ENCODE data around the gene CDK14. TPM values are rescaled to one million over a fixed set of nuclear protein-coding genes. Genes with fewer than 3 reads are reported as not detected.

Gene CDK14
- total RNA-seq, 4 donors from 2014 or later: 3.5 to 5.1 (median 3.9) TPM

DNA sequence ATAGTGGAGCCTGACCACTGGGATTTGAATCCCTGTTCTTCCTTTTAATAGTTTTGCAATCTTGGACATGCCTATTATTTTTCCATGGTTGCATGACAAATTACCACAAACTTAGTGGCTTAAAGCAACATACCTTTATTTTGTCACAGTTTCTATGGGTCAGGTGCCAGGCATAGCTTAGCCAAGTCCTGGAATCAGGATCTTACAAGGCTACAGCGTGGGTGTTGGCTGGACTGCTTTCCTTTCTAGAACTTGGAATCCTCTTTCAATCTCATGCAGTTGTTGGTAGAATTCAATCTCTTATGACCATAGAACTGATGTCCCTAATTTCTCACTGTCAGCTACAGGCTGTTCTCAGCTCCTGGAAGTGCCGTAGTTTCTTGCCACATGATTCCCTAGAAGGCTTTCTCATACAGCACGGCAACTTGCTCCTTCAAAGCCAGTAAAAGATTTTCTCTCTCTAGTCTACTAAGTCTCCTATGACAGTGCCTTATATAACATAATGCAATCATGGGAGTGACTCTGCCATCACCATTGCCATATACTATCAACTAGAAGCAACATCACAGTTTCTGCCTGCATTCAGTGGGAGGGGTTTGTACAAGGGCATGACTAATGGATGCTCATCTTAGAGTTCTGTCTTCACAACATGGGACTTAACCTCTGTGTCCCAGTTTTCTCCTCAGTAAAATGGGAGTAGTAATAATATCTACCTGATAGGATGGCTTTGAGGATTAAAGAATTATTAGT is 424.7 kb downstream of the CDK14 start:
- no peaks in the 10 kb centered on the region for H3K9me3 ChIP-seq
- H3K4me3 ChIP-seq: no peak overlapping the region
- no peaks in the 10 kb centered on the region for H3K36me3 ChIP-seq
- no peak overlapping the region for H3K27ac ChIP-seq
- WGBS: 64% methylated on average over 3 of the region's 3 CpGs
- H3K4me1 ChIP-seq: no peaks in the 10 kb centered on the region
- DNase-seq (ENCODE audit: low spot score in 2 of 2): no peak
- no peak for TF ChIP-seq EP300 (IDR thresholded peaks at IDR 0.05)
- no peak for TF ChIP-seq POLR2AphosphoS5 (IDR thresholded peaks at IDR 0.05)
- no peak for TF ChIP-seq POLR2A (IDR thresholded peaks at IDR 0.05)
- no peak for TF ChIP-seq CTCF (IDR thresholded peaks at IDR 0.05)
- no peaks in the 10 kb centered on the region for H3K27me3 ChIP-seq

DNA sequence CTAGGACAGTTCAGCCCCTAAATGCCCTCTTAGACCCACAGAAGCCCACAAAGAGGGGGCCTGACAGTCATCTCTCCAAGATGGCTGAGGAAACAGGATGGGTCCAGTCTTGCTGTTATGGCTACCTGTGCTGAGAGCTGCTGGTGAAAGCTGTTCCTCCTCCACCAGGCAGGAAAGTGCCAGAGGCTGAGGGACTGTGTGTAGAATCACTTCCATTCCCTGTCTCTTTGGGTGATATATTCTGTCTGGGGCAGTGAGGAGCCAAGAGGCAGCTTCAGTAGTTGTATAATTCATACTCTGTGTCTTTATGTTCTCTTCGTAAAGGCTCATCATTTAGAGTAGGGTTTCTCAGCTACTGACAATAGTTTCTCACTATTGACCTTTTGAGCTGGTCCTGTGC is 425.8 kb downstream of the CDK14 start:
- no peaks in the 10 kb centered on the region for H3K4me1 ChIP-seq
- no peak overlapping the region for H3K27ac ChIP-seq
- no peaks in the 10 kb centered on the region for H3K9me3 ChIP-seq
- no peaks in the 10 kb centered on the region for H3K27me3 ChIP-seq
- no peaks in the 10 kb centered on the region for H3K36me3 ChIP-seq
- TF ChIP-seq EP300 (IDR thresholded peaks at IDR 0.05): no peak
- TF ChIP-seq POLR2AphosphoS5 (IDR thresholded peaks at IDR 0.05): no peak
- TF ChIP-seq CTCF (IDR thresholded peaks at IDR 0.05): no peak
- no peak for TF ChIP-seq POLR2A (IDR thresholded peaks at IDR 0.05)
- WGBS: 96% methylated on average over 1 of the region's 1 CpG
- H3K4me3 ChIP-seq: no peak overlapping the region
- DNase-seq (ENCODE audit: low spot score in 2 of 2): no peak

DNA sequence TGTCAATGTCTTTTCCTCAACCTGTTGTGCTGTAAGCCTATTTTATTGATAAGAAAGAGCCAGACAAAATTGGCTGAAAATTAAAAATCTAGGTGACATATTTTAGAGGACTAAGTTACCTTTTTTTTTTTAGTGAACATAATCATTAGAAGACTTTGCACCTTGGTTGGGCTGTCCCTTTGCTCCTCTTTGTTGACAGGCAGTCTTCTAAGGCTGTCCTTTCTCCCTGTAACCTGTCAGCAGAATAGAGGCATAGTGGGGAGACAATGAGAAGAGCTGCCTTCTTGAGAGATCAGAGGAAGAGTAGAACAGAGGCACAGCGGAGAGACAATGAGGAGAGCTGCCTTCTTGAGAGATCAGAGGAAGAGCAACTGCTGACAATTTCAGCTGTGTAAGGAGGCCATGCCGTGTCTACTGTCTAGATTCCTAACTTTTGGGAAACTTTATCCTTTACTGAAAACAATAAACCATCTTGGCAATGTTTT is 429.8 kb downstream of the CDK14 start:
- DNase-seq (ENCODE audit: low spot score in 2 of 2): no peak
- Histone ChIP-seq H3K27ac (no peak overlapping the region), H3K4me1 (no peaks in the 10 kb centered on the region), H3K4me3 (no peak overlapping the region), H3K9me3 (no peaks in the 10 kb centered on the region), H3K36me3 (no peaks in the 10 kb centered on the region), H3K27me3 (no peaks in the 10 kb centered on the region)
- no peak for TF ChIP-seq POLR2AphosphoS5 (IDR thresholded peaks at IDR 0.05)
- TF ChIP-seq EP300 (IDR thresholded peaks at IDR 0.05): no peak
- TF ChIP-seq CTCF (IDR thresholded peaks at IDR 0.05): no peak
- TF ChIP-seq POLR2A (IDR thresholded peaks at IDR 0.05): no peak
- WGBS: 87% methylated on average over 2 of the region's 2 CpGs

DNA sequence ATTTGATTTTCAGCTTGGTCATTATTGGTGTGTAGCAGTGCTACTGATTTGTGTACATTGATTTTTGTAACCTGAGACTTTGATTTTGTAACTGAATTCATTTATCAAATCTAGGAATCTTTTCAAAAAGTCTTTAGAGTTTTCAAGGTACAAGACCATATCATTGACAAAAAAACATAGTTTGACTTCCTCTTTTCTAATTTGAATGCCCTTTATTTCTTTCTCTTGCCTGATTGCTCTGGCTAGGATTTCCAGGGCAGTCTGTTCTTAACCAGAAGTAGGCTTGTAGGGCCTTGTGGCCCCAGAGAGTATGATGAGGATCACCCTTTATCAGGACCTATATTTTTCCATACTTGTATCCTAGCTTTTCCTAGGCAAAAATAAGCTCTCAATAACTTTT is 433.6 kb downstream of the CDK14 start:
- DNase-seq (ENCODE audit: low spot score in 2 of 2): no peak
- Histone ChIP-seq H3K9me3 (no peaks in the 10 kb centered on the region), H3K27me3 (no peaks in the 10 kb centered on the region), H3K4me1 (no peaks in the 10 kb centered on the region), H3K27ac (no peak overlapping the region), H3K36me3 (no peaks in the 10 kb centered on the region), H3K4me3 (no peak overlapping the region)
- TF ChIP-seq EP300 (IDR thresholded peaks at IDR 0.05): no peak
- no peak for TF ChIP-seq POLR2A (IDR thresholded peaks at IDR 0.05)
- TF ChIP-seq POLR2AphosphoS5 (IDR thresholded peaks at IDR 0.05): no peak
- no peak for TF ChIP-seq CTCF (IDR thresholded peaks at IDR 0.05)

DNA sequence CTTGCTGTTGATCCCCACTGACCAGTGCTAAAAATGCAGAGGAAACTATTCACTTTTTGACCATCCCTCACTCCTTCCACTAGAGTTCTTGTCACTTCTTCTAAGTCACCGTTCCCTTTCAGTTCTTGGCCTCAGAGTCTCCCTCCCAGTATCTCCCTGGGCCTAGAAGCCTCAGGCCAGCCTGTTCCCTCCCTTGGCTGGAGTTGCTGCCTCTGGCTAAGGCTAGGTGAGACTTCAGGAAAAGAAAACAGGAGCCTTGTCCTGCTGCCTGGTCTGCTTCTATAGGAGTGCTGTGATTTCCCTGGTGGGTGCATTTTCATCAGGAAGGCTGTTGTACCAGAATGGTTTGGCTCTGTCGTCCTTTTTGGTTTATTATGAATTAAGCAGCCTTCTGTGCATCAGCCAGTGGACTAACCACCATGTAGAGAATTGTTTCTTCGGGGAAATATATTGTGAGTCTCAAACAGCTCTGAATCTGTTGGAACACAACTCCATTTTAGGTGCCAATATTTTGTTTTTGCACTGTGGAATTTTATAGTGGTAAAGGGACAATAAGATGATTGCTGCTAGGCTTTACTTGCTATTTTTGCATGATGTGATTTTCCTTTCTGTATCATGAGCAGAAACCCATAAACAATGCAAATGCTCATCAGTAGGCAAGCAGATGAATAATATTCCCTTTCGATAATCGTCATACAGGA is 434.7 kb downstream of the CDK14 start:
- Histone ChIP-seq H3K36me3 (no peaks in the 10 kb centered on the region), H3K4me1 (no peaks in the 10 kb centered on the region), H3K27me3 (no peaks in the 10 kb centered on the region), H3K9me3 (no peaks in the 10 kb centered on the region), H3K27ac (no peak overlapping the region), H3K4me3 (no peak overlapping the region)
- 66% methylated on average over 5 of the region's 5 CpGs for WGBS
- no peak for DNase-seq (ENCODE audit: low spot score in 2 of 2)
- TF ChIP-seq EP300 (IDR thresholded peaks at IDR 0.05): no peak
